Stimulated activated CD4-positive, alpha-beta T cell treated with anti-CD3 and anti-CD28 coated beads, Interleukin-12 subunit alpha, Interleukin-12 subunit beta, amount 100 ng/mL, for 4 hours (primary cell): ENCODE data around the gene PGM1.

Experiments
- DNase-seq: peaks from one replicate; pipeline ENCODE4 v3.0.0-alpha.2; 2020

Gene PGM1

DNA sequence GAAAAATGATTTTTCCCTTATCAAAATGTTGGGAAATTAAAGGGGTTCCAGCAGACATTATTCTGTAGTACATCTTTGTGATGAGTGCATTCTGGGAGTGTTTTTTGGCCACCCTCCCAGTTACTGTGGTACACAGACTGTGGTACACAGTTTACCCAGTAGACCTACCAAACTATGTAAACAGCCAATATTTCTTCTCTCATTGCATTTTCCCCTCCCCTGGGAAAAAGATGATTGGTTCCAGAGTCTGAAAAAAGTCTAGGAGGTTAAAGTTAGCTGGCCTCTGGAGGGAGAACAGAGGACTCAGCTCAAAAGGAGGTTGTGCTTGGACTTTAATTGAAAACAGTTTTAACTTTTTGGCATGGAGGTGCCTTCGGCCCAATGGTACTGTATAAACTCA is 42.5 kb downstream of the PGM1 start:
- DNase-seq = no peak

DNA sequence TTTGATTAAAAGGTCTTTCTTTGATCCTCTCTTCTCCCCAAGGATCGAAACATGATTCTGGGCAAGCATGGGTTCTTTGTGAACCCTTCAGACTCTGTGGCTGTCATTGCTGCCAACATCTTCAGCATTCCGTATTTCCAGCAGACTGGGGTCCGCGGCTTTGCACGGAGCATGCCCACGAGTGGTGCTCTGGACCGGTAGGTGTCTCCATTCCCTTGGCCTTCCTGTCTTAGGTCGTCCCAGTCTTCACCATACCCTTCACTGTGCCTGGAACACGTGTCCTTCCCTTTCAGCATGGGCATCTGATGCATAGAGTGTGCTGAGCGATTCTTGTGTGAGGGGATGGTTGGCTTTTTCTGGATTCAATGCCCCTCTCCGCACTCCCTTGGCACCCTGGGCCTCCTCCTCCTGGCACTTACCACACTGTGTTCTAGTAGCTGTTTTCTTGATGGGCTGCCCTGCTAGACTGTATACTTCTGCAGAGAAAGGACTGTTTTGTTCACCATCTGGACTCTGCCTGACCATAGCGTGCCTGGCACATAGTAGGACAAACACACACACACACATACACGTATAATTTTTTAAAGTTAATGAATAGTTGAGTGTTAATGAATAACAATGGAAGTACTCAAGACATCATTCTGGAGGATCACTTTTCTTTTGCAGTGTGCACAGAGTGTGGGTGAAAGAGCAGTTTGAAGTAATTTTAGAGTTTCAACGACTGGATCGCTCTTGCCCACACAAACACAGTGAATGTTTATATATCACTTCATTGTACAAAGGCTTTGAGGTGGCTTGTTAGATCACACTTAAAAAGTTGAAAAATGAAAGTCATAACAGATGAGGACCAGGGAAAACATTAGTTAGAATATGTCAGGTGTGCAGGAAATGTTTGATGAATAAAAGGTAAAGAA is 43.2 kb downstream of the PGM1 start:
- no peak for DNase-seq

DNA sequence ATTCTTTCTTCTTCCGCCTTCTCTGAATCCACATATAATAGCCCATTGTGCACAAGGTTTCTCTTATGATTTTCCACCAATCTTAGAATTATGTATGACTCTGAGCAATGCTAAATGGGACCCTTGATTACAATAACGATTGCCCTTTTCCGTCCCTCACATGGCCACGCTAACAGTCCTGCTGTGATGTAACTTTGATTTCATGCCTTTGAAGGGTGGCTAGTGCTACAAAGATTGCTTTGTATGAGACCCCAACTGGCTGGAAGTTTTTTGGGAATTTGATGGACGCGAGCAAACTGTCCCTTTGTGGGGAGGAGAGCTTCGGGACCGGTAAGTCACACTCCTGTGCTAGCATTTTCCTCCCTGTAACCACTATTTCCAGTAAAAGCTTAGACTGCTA is 45.3 kb downstream of the PGM1 start:
- no peak for DNase-seq

DNA sequence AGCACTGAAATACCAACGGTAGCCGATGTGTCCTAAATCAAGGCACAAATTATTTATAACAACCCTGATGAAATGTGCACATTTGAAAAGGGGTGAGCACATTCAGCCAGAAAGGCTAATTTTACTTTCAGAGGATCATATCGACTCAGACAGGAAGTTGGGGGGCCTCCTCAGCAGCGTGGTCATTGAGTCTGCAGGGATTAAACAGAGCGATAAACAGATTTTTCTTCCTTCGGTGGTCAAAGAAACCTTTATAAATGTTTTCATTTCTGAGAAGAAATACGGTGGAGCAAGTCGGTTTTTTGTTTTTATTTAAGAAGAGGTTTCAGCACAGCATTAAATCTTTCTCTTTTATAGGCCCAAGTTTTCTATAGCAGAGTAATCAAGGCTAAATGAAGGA is 45.7 kb downstream of the PGM1 start:
- no peak for DNase-seq

DNA sequence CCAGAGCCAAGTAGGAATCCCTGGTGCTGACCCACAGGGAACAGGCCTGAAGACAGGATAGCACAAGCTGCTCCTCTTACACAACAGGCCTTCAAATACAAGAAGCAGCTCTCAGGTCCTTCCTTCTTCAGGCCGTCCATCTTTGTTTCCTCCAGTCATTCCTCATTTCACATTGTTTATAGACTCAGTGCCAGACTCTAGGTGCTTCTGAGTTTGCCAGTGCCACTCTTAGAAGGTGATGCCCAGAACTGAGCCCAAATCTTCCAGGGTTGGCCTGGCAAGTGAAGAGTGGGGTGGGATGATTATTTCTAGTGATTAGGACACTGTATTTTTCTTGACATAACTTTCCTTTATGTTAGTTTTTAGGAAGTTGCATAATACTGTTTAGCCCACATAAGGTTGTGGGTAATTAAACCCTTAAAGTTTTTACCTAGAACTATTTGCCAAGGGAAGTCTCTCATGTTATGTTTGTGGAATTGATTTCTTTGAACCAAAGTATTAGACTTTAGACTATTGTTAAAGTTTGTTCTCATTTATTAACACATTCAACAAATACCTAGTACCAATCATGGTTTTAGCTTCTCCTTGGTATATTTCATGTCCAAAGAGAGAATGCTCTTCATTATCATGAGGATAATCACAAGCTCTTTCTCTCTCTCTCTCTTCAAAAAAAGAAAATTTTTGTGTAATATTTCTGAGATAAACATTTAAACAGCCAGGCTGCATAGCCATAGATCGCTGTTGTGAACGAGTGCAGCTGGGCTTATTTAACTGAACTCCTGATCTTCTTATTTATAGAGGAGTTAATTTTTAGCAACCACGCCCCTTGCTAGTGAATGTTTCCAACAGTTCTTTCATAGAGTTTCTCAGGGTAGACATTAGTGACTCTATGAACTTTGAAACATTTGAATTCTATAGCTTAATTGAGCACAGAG is 47.7 kb downstream of the PGM1 start:
- no peak for DNase-seq

DNA sequence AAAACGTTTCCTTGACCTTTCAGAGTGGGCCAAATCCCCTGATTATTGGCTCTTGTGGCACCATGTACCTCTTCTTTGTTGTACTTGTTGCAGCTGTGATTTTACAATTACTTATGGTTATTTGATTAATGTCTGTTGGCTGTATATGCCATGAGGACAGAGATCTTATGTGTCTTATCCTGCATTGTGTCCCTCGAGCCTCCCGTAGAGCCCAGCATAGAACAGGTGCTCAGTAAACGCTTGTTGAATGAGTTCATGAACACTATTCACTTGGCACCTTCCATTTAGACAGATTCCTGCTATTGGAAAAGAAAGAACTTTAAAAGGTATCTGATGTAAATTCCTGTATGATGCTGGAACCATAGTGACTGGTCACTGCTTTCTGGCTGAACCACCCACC is 48.4 kb downstream of the PGM1 start:
- no peak for DNase-seq

DNA sequence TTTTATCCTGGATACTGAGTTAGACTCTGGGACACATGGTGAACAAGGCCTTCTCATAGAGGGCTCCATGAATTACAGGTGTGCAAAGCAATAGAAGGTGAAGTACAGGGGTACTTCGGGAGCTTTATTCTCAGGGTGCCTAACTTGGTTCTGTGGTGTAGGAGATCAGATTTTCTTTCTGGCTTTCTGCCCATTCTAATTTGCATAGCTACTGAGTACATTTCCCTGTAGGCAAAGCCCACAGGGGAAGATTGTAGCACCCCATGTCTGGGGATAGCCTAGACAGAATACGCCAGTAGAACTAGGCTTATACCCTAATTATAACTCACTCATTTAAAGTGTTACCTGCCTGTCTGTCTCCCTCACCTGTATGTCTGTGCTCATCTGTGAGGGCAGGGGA is 49.7 kb downstream of the PGM1 start:
- DNase-seq = no peak

DNA sequence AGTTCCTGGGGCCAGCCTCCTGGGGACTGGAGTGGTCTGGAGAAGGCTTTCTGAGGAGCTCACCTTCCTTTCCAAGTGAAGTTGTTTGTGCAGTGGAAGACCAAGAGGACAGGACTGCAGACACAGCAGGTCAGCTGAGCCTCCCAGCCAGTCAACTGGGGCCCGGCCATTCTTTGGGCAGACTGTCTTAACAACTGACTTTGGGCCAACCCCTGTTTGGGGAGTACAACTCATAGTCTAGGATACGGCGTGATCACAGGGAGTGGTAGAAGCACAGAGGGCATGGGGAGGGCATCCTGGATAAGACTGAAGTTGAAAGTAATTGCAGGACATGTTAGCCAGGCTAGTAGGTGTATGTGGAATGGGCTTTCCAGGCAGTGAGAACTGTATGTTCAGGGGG is 50.3 kb downstream of the PGM1 start:
- DNase-seq = no peak

DNA sequence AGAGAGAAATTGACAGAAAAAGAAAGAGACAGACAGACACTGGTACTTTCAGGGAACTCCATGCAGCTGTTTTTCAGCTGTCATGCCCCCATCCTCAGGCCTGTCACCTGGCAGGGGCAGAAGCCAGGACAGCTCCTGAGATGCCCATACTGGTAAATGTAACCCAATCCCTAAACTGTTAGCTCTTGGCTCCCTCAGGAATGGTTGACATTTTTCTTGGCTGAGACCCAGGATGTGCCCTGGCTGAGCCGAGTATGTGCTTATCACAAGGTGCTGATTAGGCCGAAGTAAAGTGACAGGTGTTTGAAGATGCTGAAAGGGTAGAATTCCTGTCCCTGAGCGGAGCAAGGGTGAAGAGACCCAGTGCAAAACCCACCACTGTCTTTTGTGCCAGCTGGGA is 50.7 kb downstream of the PGM1 start:
- DNase-seq = no peak

DNA sequence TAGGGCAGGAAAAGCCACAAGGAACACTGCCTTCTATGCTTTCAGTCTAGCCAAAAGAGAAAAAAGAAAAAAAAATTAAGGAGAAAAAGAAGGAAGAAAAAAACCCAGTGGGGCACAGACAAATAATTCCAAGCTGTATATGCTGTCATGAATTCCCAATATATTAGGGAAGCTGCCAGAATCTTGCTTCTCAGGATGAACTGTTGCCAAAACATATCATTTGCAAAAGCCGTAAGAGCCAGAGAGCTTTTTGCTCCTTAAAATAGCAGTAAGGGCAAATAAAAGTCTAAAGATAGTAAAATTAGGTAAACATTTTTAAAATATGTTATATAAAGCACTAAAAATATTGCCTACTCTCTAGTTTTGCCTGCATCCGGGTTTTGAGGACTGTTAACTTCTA is 52.1 kb downstream of the PGM1 start:
- no peak for DNase-seq

DNA sequence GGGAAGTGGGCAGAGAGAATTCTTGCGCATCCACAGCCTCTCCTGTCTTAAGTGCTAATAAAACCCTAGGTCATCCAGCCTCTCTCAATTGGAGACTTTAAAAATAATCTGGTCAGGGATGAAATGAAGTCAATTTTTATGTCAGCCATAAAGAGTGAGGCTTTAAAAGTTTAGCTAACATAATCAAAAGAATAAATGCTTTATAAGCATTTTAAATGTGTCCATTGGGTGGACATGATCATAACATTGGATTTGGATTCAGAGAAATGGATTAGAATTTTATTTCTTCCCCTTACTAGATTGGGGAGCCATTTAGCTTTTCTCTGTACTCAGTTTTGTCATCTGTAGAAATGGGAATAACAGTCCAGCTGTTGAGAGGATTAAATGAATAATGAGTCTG is 55.5 kb downstream of the PGM1 start:
- no peak for DNase-seq

DNA sequence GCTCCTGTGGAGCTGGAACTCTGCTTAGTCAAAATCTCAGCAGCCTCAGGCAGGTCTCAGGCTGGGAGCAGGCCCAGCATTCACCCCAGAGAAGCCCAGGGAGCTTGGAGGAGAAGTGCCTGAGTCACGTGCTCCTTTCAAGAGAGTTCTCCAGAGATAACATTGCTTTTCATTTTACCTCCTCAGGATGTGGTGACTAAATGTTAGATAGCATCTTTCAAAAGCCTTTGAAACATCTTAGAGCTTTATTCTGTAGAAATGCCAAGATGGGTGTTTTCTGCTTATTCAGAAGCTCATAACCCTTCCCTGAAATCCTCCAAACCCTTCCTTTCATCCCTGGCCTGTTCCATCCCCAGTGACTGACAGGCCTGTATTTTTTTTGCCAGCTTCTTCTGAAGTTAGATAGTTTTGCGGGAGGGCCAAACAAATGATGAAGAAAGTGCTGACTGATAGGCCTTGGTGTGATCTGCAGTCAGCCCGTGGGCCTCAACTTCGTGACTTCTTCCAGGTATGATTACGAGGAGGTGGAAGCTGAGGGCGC is 58.0 kb downstream of the PGM1 start:
- DNase-seq = no peak

DNA sequence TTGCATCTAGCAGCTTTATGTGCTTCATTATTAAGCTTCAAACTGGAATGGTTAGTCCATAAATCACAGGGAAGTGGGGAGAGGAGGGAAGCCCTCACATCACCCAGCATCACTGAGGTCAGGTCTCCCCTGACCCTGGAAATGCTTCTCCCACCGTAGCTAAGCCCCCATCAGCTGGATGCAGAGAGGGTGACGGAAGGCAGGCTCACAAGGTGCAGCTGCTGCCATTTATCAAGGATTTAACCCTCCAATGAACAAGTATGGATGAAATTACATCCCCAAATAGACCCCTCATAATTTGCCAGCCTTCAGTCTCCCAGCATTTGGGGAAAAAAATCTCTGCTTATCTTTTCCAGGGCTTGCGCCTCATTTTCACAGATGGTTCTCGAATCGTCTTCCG is 60.8 kb downstream of the PGM1 start:
- no peak for DNase-seq

DNA sequence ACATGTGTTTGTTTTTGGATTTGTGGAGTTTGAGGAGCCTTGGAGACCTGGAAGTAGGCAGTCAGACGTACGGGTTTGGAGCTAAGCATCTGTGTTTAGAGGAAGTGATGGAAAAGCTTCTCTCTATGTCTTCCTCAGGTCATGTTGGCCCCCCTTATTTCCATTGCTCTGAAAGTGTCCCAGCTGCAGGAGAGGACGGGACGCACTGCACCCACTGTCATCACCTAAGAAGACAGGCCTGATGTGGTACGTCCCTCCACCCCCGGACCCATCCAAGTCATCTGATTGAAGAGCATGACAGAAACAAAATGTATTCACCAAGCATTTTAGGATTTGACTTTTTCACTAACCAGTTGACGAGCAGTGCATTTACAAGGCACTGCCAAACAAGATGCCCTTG is 66.2 kb downstream of the PGM1 start:
- DNase-seq = no peak

DNA sequence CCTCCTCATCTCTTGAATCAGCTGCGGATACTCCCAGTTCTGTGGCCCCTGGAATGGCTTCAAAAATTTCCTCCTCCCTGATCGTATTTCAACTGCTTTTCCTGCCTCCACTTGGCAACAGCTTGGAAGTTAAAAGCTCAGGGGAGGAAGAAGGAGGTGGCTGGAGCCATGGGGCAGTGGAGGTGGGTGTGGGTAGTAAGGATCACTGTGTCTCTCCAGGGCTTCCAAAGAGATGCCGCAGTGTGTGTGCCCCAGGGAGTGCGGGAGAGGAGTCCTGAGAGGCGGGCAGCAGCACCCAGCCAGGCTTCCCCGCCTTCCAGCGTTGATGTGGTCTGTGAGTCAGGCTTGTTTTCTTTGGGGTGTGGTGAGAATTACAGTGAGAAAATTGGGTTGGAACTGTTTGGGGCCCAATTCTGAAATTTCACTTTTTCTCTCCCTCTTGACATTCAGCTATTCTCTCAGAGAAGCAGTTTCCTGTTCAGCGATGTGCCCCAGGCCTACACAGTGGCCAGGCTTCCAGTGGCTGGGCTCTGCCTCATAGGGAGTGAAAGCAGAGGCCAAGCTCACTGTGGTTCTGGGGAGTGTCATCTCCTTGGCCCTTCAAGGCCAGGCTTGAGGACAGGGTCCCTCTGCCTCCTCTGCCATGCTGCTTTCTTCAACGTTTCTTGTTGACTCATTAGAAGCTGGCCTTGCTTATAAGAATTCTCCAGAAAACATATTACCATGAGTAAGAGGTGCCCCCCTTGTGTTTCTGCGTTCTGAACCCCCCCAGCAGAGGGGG is 69.0 kb downstream of the PGM1 start:
- no peak for DNase-seq

DNA sequence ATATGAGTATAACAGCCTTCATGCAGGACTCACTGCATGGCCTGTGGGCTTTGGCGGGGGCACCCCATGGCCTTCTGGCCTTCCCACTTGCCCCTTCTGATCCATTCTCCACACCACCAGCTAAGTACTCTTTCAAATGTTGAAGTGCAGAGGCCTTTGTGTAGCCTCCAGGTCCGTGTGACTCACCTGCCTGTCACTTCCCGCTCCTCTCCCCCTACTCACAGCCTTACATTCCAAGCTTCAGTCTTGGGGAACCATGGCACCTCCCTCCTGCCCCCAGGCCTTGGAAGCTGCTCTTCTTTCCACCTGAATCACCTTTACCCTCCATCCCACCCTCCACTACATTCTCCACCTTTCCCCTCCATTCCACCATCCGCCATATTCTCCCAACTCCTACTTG is 69.6 kb downstream of the PGM1 start:
- no peak for DNase-seq

DNA sequence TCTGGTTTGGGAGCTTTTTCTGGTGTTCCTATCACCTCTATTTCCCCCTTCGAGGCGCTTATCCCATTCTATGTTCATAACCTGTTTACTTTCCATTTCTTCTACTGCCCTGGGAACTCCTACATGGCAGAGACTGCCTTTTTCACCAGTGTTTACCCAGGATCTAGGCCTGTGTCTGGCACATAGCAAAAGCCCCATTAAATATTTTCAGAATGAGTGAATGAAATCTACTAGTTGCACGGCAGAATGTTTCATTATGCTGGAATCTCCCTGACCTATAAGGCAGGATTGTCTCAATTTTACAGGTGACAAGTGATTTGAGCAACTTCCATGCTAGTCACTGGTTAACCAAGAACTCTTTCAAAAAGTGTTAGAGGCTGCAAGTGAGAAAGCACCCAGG is 70.1 kb downstream of the PGM1 start:
- no peak for DNase-seq

DNA sequence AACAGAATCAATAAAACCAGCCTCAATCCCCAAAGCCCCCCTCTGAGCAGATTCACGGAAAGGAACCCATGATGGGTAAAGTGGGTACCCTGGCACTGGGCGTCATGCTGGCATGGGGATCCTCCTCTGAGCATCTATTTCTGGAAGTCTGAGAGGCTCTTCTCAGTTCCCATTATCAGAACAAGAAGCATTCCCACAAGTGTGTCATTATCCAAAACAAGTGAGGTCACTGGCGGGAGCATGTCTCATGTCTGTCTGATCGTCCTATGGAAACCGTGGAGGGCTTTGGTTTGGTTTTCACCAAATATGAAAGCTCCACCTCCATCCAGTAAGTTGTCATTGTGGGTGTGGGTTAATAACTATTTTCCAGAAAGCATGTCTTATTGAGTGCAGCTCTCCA is 70.7 kb downstream of the PGM1 start:
- no peak for DNase-seq

DNA sequence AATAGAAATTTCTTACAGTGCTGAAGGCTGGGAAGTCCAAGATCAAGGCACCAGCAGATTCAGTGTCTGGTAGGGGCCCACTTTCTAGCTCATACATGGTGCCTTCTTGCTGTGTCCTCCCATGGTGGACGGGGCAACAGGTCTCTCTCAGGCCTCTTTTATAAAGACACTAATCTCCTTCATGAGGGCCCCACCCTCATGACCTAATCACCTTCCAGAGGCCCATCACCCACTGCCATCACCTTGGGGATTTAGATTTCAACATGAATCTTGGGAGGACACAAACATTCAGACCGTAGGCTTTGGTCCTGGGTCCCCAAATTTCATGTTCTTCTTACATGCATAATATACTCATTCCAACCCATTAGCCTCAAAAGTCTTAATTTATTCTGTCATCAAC is 71.5 kb downstream of the PGM1 start:
- no peak for DNase-seq

DNA sequence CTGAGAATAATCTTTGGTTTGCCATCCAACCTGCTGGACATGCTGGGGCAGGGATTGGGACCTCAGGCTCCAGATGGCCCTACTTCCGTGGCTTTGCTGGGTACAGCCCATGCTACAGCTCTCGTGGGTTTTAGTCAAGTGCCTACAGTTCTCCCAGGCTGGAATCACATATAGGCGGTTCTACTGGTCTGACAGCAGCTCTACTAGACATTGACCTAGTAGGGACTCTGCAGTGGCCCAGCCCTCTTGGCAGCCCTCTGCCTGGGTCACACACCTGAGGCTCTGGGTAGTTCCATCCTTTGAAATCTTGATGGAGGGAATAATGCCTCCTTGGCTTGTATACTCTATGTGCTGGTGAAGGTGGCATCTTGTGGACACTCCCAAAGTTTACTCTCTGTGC is 72.2 kb downstream of the PGM1 start:
- no peak for DNase-seq

DNA sequence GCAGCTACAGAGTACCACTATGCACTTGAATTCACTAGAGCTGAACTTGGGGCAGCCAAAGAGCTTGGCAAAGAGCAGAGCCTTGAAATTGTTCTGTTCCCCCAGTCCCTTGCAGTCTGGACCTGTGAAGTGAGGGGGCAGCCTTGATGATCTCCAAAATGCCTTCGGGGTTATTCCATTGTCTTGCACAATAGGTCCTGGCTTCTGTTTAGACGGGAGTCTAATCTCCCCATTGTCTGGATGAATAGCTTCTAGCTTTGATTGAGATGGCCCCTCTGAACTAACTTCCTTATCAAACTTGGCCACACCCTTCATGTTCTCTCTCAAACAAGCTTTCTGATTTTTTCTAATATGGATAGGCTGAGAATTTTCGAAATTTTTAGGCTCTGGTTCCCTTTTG is 72.6 kb downstream of the PGM1 start:
- DNase-seq = no peak

DNA sequence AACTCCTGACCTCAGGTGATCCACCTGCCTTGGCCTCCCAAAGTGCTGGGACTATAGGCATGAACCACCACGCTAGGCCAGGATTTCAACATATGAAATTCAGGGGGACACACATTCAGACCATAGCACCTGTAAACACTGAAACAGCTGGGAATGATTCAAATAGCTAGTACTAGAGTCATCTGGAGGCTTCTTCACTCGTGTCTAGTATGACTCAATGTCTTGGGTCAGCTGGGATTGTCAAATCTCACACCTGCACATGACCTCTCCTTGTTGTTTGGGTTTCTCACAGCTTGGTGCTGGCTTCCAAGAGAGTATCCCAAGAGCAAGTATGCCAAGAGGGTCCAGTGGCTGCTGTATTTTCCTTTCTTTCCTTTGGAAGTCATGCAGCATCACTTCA is 75.1 kb downstream of the PGM1 start:
- no peak for DNase-seq
